ENCODE measurements around the gene HTR4. TPM values are rescaled to one million over a fixed set of nuclear protein-coding genes. Genes with fewer than 3 reads are reported as not detected.
A peak's percentile ranks its signal among the peaks of the same experiment; 100 is the strongest.

Gene HTR4
- total RNA-seq, 4 donors from 2014 or later: not detected

- DNase-seq (ENCODE audit: low spot score): no peak
- no peak for ATAC-seq (ENCODE audit: low FRiP score)
- no peak for TF ChIP-seq CTCF (IDR thresholded peaks at IDR 0.05)
Measured at GRCh38 chr5:148445578-148445977, 208.7 kb downstream of the HTR4 start.

GRCh38 chr5:148443998-148444397, 210.3 kb downstream of the HTR4 start:
- ATAC-seq (ENCODE audit: low FRiP score) (peak; percentile 78), DNase-seq (ENCODE audit: low spot score) (no peak)

GRCh38 chr5:148443241-148443640, 211.1 kb downstream of the HTR4 start:
- TF ChIP-seq CTCF (IDR thresholded peaks at IDR 0.05): no peak
- DNase-seq (ENCODE audit: low spot score) (no peak), ATAC-seq (ENCODE audit: low FRiP score) (no peak)

More at GRCh38 chr5:148443998-148444397, 210.3 kb downstream of the HTR4 start:
- peak in 2 of 3 donors; percentile 31 to 42 for TF ChIP-seq CTCF (IDR thresholded peaks at IDR 0.05)

- TF ChIP-seq CTCF (IDR thresholded peaks at IDR 0.05): no peak
- ATAC-seq (ENCODE audit: low FRiP score): no peak
Measured at GRCh38 chr5:148438933-148439332, 215.4 kb downstream of the HTR4 start.

GRCh38 chr5:148437249-148437648, 217.1 kb downstream of the HTR4 start:
- DNase-seq (ENCODE audit: low spot score) (no peak), ATAC-seq (ENCODE audit: low FRiP score) (no peak)
- no peak for TF ChIP-seq CTCF (IDR thresholded peaks at IDR 0.05)

More at GRCh38 chr5:148438933-148439332, 215.4 kb downstream of the HTR4 start:
- no peak for DNase-seq (ENCODE audit: low spot score)

- ATAC-seq (ENCODE audit: low FRiP score) (no peak), DNase-seq (ENCODE audit: low spot score) (no peak)
Measured at GRCh38 chr5:148436029-148436428, 218.3 kb downstream of the HTR4 start.

More at GRCh38 chr5:148436029-148436428, 218.3 kb downstream of the HTR4 start:
- no peak for TF ChIP-seq CTCF (IDR thresholded peaks at IDR 0.05)

All from omental fat pad (tissue), 4 donors.